ENCODE data around the gene UNK.
"Not testable (repeated sequence)": the region's sequence is repeated elsewhere in the genome, so short reads cannot be mapped to it uniquely, and the experiment has no call there.

Gene UNK

DNA sequence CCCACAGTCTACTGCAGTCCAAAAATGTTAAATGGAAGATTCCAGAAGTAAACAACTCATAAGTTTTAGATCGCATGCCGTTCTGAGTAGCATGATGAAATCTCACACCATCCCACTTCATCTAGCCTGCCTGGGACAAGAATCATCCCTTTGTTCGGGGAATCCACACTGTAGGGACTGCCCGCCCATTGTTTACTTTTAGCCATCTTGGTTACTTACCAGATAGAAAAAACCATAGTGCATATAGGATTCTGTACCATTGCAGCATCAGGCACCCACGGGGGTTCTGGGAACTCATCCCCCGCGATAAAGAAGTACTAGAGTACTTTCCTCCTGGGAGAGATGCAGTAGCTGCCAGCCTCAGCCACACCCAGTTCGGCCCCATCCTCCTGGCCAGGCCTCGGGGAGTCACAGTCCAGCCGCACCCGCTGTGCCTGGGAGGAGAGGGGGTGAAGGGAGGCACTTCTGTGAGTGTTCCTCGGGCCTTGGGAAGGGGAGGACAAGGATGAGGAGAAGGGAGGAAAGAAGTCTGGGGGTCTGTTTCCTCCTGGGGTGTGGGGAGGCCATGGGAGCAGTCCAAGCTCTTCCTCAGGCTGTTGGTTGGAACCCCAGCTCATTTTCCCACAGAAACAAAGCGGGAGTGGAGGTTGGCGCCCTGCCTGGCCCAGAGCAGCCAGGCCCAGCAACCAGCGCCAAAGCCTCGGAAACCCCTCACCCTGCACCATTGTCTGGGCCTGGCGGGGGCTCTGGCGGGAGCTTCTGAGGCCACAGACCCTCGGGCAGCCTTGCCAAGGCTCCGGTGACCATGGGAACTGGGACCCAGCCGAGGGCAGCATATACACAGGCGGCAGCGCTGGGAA lies 84.9 kb downstream of the UNK start:
- no peak overlapping the region for H3K4me3 ChIP-seq (ENCODE audit: low read depth, low read length)

DNA sequence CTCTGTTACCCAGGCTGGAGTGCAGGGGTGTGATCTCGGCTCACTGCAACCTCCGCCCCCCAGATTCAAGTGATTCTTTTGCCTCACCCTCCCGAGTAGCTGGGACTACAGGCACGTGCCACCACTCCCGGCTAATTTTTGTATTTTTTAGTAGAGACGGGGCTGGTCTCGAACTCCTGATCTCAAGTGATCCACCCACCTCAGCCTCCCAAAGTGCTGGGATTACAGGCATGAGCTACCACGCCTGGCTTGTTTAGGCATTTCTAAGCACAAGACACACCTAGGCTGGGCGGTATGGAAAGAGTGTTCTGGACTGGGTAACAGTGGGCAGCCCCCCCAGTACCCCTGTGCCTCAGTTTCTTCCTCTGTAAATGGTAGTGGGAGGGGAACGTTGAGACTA lies 85.6 kb downstream of the UNK start:
- in situ Hi-C loops (cut with HindIII; ENCODE audit: low pct_ligation_motif_present, low sequenced_read_pairs) = not testable (repeated sequence)

More for the DNA sequence above, 84.9 kb downstream of the UNK start:
- TF ChIP-seq, protein P1, sequence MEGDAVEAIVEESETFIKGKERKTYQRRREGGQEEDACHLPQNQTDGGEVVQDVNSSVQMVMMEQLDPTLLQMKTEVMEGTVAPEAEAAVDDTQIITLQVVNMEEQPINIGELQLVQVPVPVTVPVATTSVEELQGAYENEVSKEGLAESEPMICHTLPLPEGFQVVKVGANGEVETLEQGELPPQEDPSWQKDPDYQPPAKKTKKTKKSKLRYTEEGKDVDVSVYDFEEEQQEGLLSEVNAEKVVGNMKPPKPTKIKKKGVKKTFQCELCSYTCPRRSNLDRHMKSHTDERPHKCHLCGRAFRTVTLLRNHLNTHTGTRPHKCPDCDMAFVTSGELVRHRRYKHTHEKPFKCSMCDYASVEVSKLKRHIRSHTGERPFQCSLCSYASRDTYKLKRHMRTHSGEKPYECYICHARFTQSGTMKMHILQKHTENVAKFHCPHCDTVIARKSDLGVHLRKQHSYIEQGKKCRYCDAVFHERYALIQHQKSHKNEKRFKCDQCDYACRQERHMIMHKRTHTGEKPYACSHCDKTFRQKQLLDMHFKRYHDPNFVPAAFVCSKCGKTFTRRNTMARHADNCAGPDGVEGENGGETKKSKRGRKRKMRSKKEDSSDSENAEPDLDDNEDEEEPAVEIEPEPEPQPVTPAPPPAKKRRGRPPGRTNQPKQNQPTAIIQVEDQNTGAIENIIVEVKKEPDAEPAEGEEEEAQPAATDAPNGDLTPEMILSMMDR (IDR thresholded peaks at IDR 0.05; ENCODE audit: low read depth, low read length, missing control alignments) = no peak
- in situ Hi-C loops (cut with HindIII; ENCODE audit: low pct_ligation_motif_present, low sequenced_read_pairs) = no loop called here
- H3K36me3 ChIP-seq (replicated peaks) = no peaks in the 10 kb centered on the region
- H3K27me3 ChIP-seq (replicated peaks) = no peaks in the 10 kb centered on the region
- H3K27ac ChIP-seq = no peak overlapping the region
- no peak for DNase-seq

DNA sequence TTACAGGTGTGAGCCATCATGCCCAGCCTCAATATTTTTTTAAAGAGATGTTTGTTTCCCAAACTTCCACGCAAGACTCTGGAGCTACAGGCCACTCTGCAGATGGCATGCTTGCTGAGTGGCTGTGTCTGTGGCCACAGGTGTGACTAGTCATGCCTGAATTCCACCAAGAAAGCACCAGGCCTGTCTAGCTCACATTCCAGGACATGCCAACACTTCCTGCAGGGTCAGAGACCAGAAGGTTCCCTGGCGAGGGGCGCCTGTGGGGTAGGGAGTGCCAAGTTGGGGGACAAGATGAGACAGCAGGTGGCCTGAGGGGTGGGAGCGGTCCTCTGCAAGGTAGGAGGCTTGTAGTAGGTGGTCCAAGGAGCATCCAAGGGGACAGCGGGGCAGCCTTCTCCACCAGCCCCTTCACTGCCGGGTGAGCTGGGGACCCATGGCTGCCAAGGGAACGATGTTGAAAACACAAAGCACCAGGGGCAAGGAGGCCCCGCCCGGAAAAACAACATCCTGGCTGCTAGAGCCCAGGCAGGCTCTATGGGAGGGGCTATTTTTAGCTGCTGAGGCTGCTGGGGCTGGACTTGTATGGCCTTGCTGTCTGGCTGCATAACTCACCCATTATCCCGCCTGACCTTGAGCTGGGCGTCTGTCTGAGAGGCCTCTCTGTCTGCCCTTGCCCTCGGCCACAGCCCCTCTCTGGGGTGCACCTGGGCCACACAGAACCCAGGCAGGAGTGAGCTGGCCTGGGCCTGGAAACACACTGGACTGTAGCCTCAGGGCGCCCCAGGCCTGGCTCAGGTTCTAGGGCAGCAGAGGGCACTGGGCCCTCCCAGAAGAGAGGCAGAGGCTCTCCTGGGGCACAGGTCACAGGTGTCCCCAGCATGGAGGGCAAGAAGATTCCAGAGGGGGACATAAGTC lies 88.1 kb downstream of the UNK start:
- no peaks in the 10 kb centered on the region for H3K27me3 ChIP-seq (replicated peaks)
- TF ChIP-seq, protein P1 (IDR thresholded peaks at IDR 0.05; ENCODE audit: low read depth, low read length, missing control alignments) = no peak
- DNase-seq = peak; percentile 86
- in situ Hi-C loops (cut with HindIII; ENCODE audit: low pct_ligation_motif_present, low sequenced_read_pairs) = no loop called here
- no peak overlapping the region for H3K4me3 ChIP-seq (ENCODE audit: low read depth, low read length)
- H3K36me3 ChIP-seq (replicated peaks) = no peaks in the 10 kb centered on the region
- H3K27ac ChIP-seq = peak overlapping the region; percentile 73

More for the DNA sequence above, 85.6 kb downstream of the UNK start:
- H3K36me3 ChIP-seq (replicated peaks); DNase-seq; H3K27ac ChIP-seq; H3K4me3 ChIP-seq (ENCODE audit: low read depth, low read length); H3K27me3 ChIP-seq (replicated peaks): not testable (repeated sequence)

DNA sequence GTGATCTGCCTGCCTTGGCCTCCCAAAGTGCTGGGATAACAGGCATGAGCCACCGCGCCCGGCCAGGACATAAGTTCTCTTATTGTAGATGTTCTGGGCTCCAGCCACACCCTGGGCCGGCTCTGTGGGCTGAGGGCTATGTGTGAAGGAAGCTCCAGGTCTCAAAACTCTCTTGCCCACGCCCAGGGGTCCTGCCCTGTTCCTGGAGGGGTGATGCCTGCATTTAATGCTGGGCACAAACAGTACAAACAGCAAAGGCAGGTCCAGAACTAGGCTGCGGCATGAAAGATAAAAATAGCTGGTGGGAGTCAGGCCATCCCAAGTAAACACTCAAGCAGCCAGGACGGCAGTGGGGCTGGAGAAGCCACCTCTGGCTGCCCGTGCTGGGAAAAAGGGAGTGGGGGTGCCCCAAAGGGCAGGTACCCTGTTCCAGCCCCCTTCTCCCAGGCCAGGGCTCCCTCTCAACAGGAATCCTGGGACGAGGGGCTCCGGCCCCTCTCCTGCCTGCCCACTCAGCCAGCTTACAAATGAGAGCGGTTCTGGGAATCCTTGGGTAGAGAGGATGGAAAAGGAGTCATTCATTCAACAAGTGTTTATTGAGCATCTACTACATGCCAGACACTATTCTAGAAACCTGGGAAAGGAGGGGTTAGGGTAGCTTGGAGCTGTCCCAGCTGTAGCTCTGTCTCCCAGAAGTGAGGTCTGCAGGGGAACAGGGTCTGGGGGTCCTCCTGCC lies 89.1 kb downstream of the UNK start:
- Histone ChIP-seq H3K27ac (no peak overlapping the region), H3K4me3 (ENCODE audit: low read depth, low read length) (no peak overlapping the region), H3K27me3 (replicated peaks) (no peaks in the 10 kb centered on the region), H3K36me3 (replicated peaks) (no peaks in the 10 kb centered on the region)
- DNase-seq = no peak
- in situ Hi-C loops (cut with HindIII; ENCODE audit: low pct_ligation_motif_present, low sequenced_read_pairs) = no loop called here
- TF ChIP-seq, protein P1 (IDR thresholded peaks at IDR 0.05; ENCODE audit: low read depth, low read length, missing control alignments) = no peak

DNA sequence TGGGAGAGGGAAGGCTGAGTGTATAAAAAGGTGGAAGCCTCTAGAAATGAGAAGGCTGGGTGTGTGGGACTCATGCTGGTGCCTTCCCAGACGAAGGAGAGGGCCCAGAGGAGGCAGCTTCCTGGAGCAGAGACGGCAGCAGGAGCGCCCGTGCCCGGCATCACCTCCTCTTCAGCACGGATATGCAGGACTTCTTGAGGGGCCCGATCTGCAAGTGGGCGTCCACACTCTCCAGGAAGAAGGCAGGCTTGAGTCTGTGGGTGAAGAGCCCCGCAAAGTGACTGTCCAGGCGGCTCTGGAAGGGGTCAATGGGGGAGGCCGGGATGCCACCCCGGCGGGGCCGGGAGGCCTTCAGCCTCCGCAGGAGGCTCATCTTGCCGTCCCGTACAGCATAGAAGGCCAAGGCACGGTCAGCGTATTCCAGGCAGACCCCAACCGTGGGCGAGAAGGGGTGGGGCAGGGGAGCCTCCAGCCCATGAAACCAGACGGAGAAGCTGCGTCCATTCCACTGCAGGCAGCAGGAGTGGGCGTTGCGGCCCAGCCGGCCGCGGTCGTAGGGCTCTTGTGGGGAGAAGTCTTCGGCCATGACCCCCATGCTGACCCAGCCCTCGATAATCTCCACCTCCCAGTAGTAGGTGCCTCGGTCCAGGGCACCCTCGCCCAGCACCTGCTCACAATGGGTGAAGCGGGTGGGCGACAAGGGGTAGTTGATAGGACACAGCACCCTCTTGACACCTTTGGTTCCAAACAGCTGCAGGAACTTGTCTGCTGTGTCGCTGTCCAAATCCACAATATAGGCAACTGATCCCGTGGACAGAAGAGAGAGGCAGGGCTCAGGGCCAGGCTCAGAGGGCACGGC lies 89.9 kb downstream of the UNK start:
- H3K4me3 ChIP-seq (ENCODE audit: low read depth, low read length) = no peak overlapping the region
- TF ChIP-seq, protein P1 (IDR thresholded peaks at IDR 0.05; ENCODE audit: low read depth, low read length, missing control alignments) = no peak
- no peak overlapping the region for H3K27ac ChIP-seq
- no peak for DNase-seq
- in situ Hi-C loops (cut with HindIII; ENCODE audit: low pct_ligation_motif_present, low sequenced_read_pairs) = no loop called here
- no peaks in the 10 kb centered on the region for H3K36me3 ChIP-seq (replicated peaks)
- no peaks in the 10 kb centered on the region for H3K27me3 ChIP-seq (replicated peaks)
